Suppressor macrophage treated with lipopolysaccharide for 1 hour (primary cell): Measurements from ENCODE around the gene RAET1L.
"Not testable (repeated sequence)": the region's sequence is repeated elsewhere in the genome, so short reads cannot be mapped to it uniquely, and the experiment has no call there.

ENCODE experiments used
- DNase-seq, 3 donors: peaks; one replicate each; pipeline ENCODE4 v3.0.0-alpha.2; 2020 to 2022

The RAET1L gene

GRCh38 chr6:150025201-150025917 is at the start of gene RAET1L:
Gene RAET1L, minus strand, starts transcription at chr6:150025532. Its CDS starts 61 bp downstream, at chr6:150025471.
- DNase-seq, result peak; percentile 51 to 70 (median 67)

GRCh38 chr6:150075034-150075421 is 49.7 kb upstream of the RAET1L start:
- no peak for DNase-seq

GRCh38 chr6:150074396-150075033 is 49.2 kb upstream of the RAET1L start:
- DNase-seq, result not testable (repeated sequence)

GRCh38 chr6:150072201-150072600 is 46.9 kb upstream of the RAET1L start:
- peak; percentile 71 to 81 (median 75) for DNase-seq

GRCh38 chr6:150070236-150070818 is 45.0 kb upstream of the RAET1L start:
- no peak for DNase-seq

- no peak for DNase-seq
Measured at GRCh38 chr6:150069706-150070105, 44.4 kb upstream of the RAET1L start.

GRCh38 chr6:150068720-150069648 is 43.7 kb upstream of the RAET1L start, which contains the start of gene ULBP3:
Gene ULBP3, minus strand, starts transcription at chr6:150069121. Its CDS starts 55 bp downstream, at chr6:150069066.
- DNase-seq, result peak; percentile 92 to 95 (median 92)

GRCh38 chr6:150068151-150068550 is 42.8 kb upstream of the RAET1L start:
- peak in 1 of 3 donors; percentile 4 for DNase-seq

GRCh38 chr6:150065083-150065482 is 39.8 kb upstream of the RAET1L start:
- DNase-seq, result no peak

- no peak for DNase-seq
Measured at GRCh38 chr6:150063640-150064039, 38.3 kb upstream of the RAET1L start.

- DNase-seq, result not testable (repeated sequence)
Measured at GRCh38 chr6:150059973-150060372, 34.6 kb upstream of the RAET1L start.

GRCh38 chr6:150058986-150059385 is 33.7 kb upstream of the RAET1L start:
- DNase-seq, result no peak

- DNase-seq, result no peak
Measured at GRCh38 chr6:150058231-150058792, 33.0 kb upstream of the RAET1L start.

GRCh38 chr6:150057501-150057951 is 32.2 kb upstream of the RAET1L start:
- no peak for DNase-seq

- DNase-seq, result no peak
Measured at GRCh38 chr6:150056916-150057315, 31.6 kb upstream of the RAET1L start.

- DNase-seq, result no peak
Measured at GRCh38 chr6:150056156-150056555, 30.8 kb upstream of the RAET1L start.

- no peak for DNase-seq
Measured at GRCh38 chr6:150055131-150055530, 29.8 kb upstream of the RAET1L start.

- DNase-seq, result no peak
Measured at GRCh38 chr6:150053450-150053849, 28.1 kb upstream of the RAET1L start.

GRCh38 chr6:150050846-150051245 is 25.5 kb upstream of the RAET1L start:
- no peak for DNase-seq

GRCh38 chr6:150048099-150048498 is 22.8 kb upstream of the RAET1L start:
- no peak for DNase-seq

GRCh38 chr6:150046943-150047342 is 21.6 kb upstream of the RAET1L start:
- DNase-seq, result no peak

GRCh38 chr6:150044621-150045145 is 19.4 kb upstream of the RAET1L start:
- DNase-seq, result no peak
